Gastrocnemius medialis (tissue), 4 donors: Measurements from ENCODE around the gene ATG14. TPM values are rescaled to one million over a fixed set of nuclear protein-coding genes. Genes with fewer than 3 reads are reported as not detected.

Experiments used
- ATAC-seq, 2 donors: fragments of 150-250 bp; one replicate each; pipeline ENCODE4 v1.9.1; 2016
- DNase-seq, 2 donors: peaks; one replicate each; pipeline ENCODE4 v3.0.0-alpha.2; 2019
- H3K27ac ChIP-seq, 4 donors: fragments of 200-600 bp; sonication (generic); 1 replicate in 1 of 4; 2 replicates in 3 of 4; pipeline ENCODE4 v1.5.1; 2016 to 2018; ENCODE audit warnings: mild to moderate bottlenecking in 2 of 4, moderate library complexity in 1 of 4
- H3K27me3 ChIP-seq, 3 donors: fragments of 200-600 bp; sonication (generic) in 2 of 3; 1 replicate in 1 of 3; 2 replicates in 2 of 3; pipeline versions ENCODE4 v1.5.1 to v1.6.0; 2016 to 2019; ENCODE audit warnings: mild to moderate bottlenecking in 1 of 3, moderate library complexity in 1 of 3
- H3K36me3 ChIP-seq, 2 donors: fragments of 200-600 bp; sonication (generic) in 1 of 2; one replicate each; pipeline ENCODE4 v1.5.1; 2017 to 2018
- H3K4me1 ChIP-seq, 2 donors: fragments of 200-600 bp; sonication (generic) in 1 of 2; one replicate each; pipeline ENCODE4 v1.5.1; 2016 to 2017; ENCODE audit warnings: mild to moderate bottlenecking in 2 of 2
- H3K4me3 ChIP-seq, 4 donors: fragments of 200-600 bp; sonication (generic) in 3 of 4; 1 replicate in 1 of 4; 2 replicates in 3 of 4; pipeline ENCODE4 v1.5.1; 2016 to 2019; ENCODE audit warnings: mild to moderate bottlenecking in 2 of 4
- H3K9me3 ChIP-seq, 3 donors: fragments of 200-600 bp; sonication (generic) in 2 of 3; 1 replicate in 1 of 3; 2 replicates in 2 of 3; pipeline ENCODE4 v1.5.1; 2016 to 2019
- POLR2A ChIP-seq, 2 donors: fragments of 450-650 bp; IDR thresholded peaks; one replicate each; pipeline ENCODE4 v1.6.1; 2017; ENCODE audit warnings: antibody characterized with exemption in 2 of 2, mild to moderate bottlenecking in 2 of 2, moderate library complexity in 2 of 2
- in situ Hi-C, 4 donors: fragments of 200-750 bp; cut with MboI; loops; one replicate each; pipeline versions ENCODE4 v1.15.0 to v1.8.0; 2017; ENCODE audit warnings: low sequenced_read_pairs in 4 of 4
- intact Hi-C: fragments of 100-400 bp; cut with DNase I; formaldehyde crosslinking; loops from one replicate; pipeline ENCODE4 v1.15.1; 2023; ENCODE audit warnings: low total_unique reads
- total RNA-seq, 4 donors: library from RNA; depleted of rRNA; stranded (reverse); fragments of >200 nt; gene quantifications; one replicate each; pipeline versions ENCODE4 v1.1.0 to v1.2.3, GENCODE V29; 2016
- TF ChIP-seq, protein P1 (sequence below), 5 experiments: fragments of 450-650 bp in 3 of 5; fragments of 200-600 bp in 2 of 5; sonication (generic) in 2 of 5; IDR thresholded peaks in 4 of 5; conservative IDR thresholded peaks in 1 of 5; 1 replicate in 4 of 5; 2 replicates in 1 of 5; pipeline ENCODE4 v1.5.1; 2016 to 2019; ENCODE audit warnings: antibody characterized with exemption in 5 of 5, mild to moderate bottlenecking in 3 of 5, moderate library complexity in 3 of 5

ATG14 gene
- total RNA-seq, 4 donors from 2014 or later, result 12.6 to 20.0 (median 15.6) TPM

DNA sequence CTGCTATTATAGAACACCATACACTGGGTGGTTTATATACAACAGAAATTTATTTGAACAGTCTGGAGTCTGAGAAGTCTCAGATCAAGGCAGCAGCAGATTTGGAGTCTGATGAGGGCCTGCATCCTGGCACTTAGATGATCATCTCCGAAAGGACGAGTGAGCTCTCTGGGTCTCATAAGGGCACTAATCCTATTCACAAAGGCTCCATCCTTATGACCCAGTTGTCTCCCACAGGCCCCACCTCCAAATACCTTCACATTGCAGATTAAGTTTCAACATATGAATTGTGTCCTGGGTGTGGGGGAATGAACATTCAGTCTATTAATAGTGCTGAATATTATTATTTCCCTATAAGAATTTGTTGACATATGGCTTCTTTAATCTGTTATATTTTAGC is 86.8 kb downstream of the ATG14 start:
- intact Hi-C loops (no loop called here), in situ Hi-C loops (no loop called here)
- peaks cover 48 to 55% of the 10 kb centered on the region in 2 donors for H3K4me1 ChIP-seq
- H3K36me3 ChIP-seq, result peaks cover 0 to 3% of the 10 kb centered on the region in 2 donors
- no peaks in the 10 kb centered on the region for H3K9me3 ChIP-seq
- no peak for ATAC-seq
- TF ChIP-seq, protein P1, sequence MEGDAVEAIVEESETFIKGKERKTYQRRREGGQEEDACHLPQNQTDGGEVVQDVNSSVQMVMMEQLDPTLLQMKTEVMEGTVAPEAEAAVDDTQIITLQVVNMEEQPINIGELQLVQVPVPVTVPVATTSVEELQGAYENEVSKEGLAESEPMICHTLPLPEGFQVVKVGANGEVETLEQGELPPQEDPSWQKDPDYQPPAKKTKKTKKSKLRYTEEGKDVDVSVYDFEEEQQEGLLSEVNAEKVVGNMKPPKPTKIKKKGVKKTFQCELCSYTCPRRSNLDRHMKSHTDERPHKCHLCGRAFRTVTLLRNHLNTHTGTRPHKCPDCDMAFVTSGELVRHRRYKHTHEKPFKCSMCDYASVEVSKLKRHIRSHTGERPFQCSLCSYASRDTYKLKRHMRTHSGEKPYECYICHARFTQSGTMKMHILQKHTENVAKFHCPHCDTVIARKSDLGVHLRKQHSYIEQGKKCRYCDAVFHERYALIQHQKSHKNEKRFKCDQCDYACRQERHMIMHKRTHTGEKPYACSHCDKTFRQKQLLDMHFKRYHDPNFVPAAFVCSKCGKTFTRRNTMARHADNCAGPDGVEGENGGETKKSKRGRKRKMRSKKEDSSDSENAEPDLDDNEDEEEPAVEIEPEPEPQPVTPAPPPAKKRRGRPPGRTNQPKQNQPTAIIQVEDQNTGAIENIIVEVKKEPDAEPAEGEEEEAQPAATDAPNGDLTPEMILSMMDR (IDR thresholded peaks at IDR 0.05 in 4 of 5, conservative IDR thresholded peaks at IDR 0.05 in 1 of 5), result no peak
- H3K4me3 ChIP-seq, result no peak overlapping the region
- no peak for DNase-seq
- no peak overlapping the region for H3K27ac ChIP-seq
- H3K27me3 ChIP-seq, result no peaks in the 10 kb centered on the region

DNA sequence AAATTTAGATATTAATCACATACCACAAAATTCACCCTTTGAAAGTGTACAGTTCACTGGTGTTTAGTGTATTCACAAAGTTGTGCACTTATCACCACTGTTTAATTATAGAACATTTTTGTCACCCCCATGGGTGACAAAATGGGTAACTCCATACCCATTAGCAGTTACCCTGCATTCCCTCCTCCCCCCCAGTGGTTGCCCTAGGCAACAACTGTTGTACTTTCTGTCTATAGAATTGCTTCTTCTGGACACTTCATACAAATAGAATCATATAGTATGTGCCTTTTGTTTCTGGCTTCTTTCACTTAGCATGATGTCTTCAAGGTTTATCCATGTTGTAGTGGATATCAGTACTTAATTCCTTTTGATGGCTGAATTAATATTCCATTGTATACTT is 87.7 kb downstream of the ATG14 start:
- H3K4me1 ChIP-seq, result peaks cover 39 to 47% of the 10 kb centered on the region in 2 donors
- H3K27me3 ChIP-seq, result no peaks in the 10 kb centered on the region
- H3K27ac ChIP-seq, result no peak overlapping the region
- TF ChIP-seq, protein P1 (IDR thresholded peaks at IDR 0.05 in 4 of 5, conservative IDR thresholded peaks at IDR 0.05 in 1 of 5), result no peak
- no peak for TF ChIP-seq POLR2A (IDR thresholded peaks at IDR 0.05)
- H3K36me3 ChIP-seq, result peaks cover 0 to 3% of the 10 kb centered on the region in 2 donors
- intact Hi-C loops (no loop called here), in situ Hi-C loops (no loop called here)
- DNase-seq (no peak), ATAC-seq (no peak)
- H3K4me3 ChIP-seq, result no peak overlapping the region
- no peaks in the 10 kb centered on the region for H3K9me3 ChIP-seq

DNA sequence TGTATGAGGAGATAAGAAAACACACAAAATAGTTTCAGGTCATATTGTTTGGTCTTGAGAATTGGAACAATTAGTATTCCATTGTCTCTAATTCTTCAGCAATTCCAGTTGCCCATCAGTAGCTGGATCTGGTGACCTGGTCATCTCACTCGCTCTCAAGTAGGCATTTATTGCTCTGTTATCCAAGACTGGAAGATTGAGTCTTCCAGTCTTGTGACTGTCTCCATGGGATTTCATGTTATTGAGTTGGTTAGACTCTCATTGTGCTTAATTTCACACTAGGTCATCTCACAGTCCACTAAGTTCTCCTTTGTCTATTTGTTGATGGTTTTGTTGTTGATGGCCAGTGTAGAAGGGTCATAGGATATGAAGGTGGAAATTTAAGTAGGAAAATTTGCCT is 92.9 kb downstream of the ATG14 start:
- DNase-seq (no peak), ATAC-seq (no peak)
- Histone ChIP-seq H3K27me3 (no peaks in the 10 kb centered on the region), H3K4me1 (peaks cover 34 to 45% of the 10 kb centered on the region in 2 donors), H3K9me3 (no peaks in the 10 kb centered on the region), H3K27ac (peak overlapping the region in 2 of 4 donors; percentile 29 to 33), H3K36me3 (peaks cover 0 to 4% of the 10 kb centered on the region in 2 donors), H3K4me3 (no peak overlapping the region)
- in situ Hi-C loops, result no loop called here
- intact Hi-C loops, result no loop called here
- no peak for TF ChIP-seq POLR2A (IDR thresholded peaks at IDR 0.05)
- TF ChIP-seq, protein P1 (IDR thresholded peaks at IDR 0.05 in 4 of 5, conservative IDR thresholded peaks at IDR 0.05 in 1 of 5), result no peak

DNA sequence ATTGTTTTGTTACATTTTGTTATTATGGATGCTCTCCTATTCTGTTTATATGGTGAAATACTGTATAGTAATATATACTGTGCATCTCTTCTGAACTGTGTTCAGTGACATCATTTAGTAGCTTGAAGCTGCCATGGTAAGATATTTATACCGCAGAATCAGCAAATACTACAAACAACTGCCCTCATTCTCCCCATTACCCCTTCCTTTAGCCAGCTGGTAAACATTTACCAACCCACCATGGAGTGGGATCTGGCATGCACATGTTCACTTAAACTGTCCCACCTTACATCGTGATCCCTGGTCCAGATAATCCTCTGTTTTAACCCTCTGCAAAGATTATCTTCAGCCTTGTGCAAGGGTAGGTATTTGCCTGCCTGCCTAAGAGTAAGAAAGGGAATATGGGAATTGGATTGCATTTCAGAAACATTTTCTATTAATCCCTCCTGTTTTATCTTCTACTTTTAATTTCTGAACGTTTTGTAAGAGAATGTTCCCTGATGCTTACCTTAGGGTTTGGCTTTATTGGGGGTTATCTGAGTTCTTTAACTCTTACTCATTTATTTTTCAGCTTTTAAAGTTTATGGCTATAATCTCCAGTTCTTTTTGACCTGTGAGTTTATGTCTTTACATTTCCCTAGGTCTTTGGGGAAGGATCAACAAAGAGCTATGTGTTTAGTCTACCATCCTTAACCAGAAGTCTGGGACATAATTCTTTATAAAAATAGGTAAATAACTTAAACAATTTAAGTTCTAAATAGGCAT is 93.9 kb downstream of the ATG14 start:
- H3K27ac ChIP-seq, result peak overlapping the region in 3 of 4 donors; percentile 23 to 50 (median 24)
- peaks cover 0 to 4% of the 10 kb centered on the region in 2 donors for H3K36me3 ChIP-seq
- no peaks in the 10 kb centered on the region for H3K9me3 ChIP-seq
- no peaks in the 10 kb centered on the region for H3K27me3 ChIP-seq
- no peak for DNase-seq
- in situ Hi-C loops (no loop called here), intact Hi-C loops (no loop called here)
- H3K4me1 ChIP-seq, result peaks cover 31 to 45% of the 10 kb centered on the region in 2 donors
- no peak overlapping the region for H3K4me3 ChIP-seq
- TF ChIP-seq, protein P1 (IDR thresholded peaks at IDR 0.05 in 4 of 5, conservative IDR thresholded peaks at IDR 0.05 in 1 of 5), result no peak
- TF ChIP-seq POLR2A (IDR thresholded peaks at IDR 0.05), result no peak
- no peak for ATAC-seq
